HepG2 (cell line): ENCODE measurements around the gene AFF2. TPM values are rescaled to one million over a fixed set of nuclear protein-coding genes. Genes with fewer than 3 reads are reported as not detected.

ENCODE experiments used
- ATAC-seq: fragments of 200-7000 bp; cut with Tn5 transposase; 3 replicates; pipeline ENCODE4 v1.9.1; 2020; ENCODE audit warnings: mild to moderate bottlenecking, moderate library complexity
- BruUV-seq: library from RNA; stranded (reverse); fragments of 400-500 nt; replicated peaks from 2 replicates; lab custom pipeline; 2021; lab: Mats Ljungman, UMichigan
- CTCF ChIA-PET: fragments of 300-600 bp; formaldehyde crosslinking; extraction: SDS; loops from one replicate; lab custom pipeline; 2021; ENCODE audit warnings: low total read pairs, inconsistent platforms, low intra/inter-chr PET ratio; lab: Yijun Ruan, JAX
- POLR2A ChIA-PET: fragments of 350-600 bp; sonication (Branson Sonifier 250); formaldehyde crosslinking; loops from one replicate; lab custom pipeline; 2020; ENCODE audit warnings: antibody characterized with exemption, inconsistent platforms; lab: Yijun Ruan, JAX
- DNase-seq: peaks from one replicate; pipeline ENCODE4 v3.0.0-alpha.2; 2015; ENCODE audit warnings: low spot score
- FAIRE-seq: peaks from 3 replicates; lab custom pipeline; 2011; peaks lifted over from hg19 to GRCh38; lab: Jason Lieb, UNC
- H2AFZ ChIP-seq: one replicate; pipeline ENCODE4 v1.6.1; 2011; ENCODE audit warnings: low read length, inconsistent platforms
- H3K27ac ChIP-seq: fragments of 300-600 bp; 3 replicates; pipeline ENCODE4 v1.8.0; 2011; ENCODE audit warnings: mixed run types, mild to moderate bottlenecking, mixed read lengths, low read length, inconsistent platforms; ENCODE audit not compliant: insufficient read depth; ENCODE audit errors: extremely low read length
- H3K27me3 ChIP-seq, 2 experiments: fragments of 200-600 bp in 1 of 2; 2 replicates in 1 of 2; 3 replicates in 1 of 2; pipeline versions ENCODE4 v1.6.0 to v1.8.0; 2011; ENCODE audit warnings: low read length in 2 of 2, mild to moderate bottlenecking in 2 of 2, moderate library complexity in 2 of 2, inconsistent platforms in 1 of 2; ENCODE audit not compliant: insufficient read depth in 2 of 2, control insufficient read depth in 1 of 2
- H3K36me3 ChIP-seq, 2 experiments: fragments of 200-600 bp in 1 of 2; replicated peaks in 1 of 2; 2 replicates in 1 of 2; 3 replicates in 1 of 2; pipeline versions ENCODE4 v1.5.1 to v1.8.0; 2011; ENCODE audit warnings: low read length in 2 of 2, inconsistent platforms in 1 of 2; ENCODE audit not compliant: insufficient read depth in 2 of 2, control insufficient read depth in 1 of 2
- H3K4me1 ChIP-seq: 2 replicates; pipeline ENCODE4 v1.5.1; 2012; ENCODE audit warnings: low read length, inconsistent platforms; ENCODE audit not compliant: insufficient read depth
- H3K4me2 ChIP-seq: 2 replicates; pipeline ENCODE4 v1.6.0; 2011; ENCODE audit warnings: low read depth, low read length, inconsistent platforms
- H3K4me3 ChIP-seq, 3 experiments: fragments of 200-600 bp in 1 of 3; sonication (generic), shearing (Covaris generic) in 1 of 3; replicated peaks in 1 of 3; 2 replicates each; pipeline ENCODE4 v1.5.1; 2011 to 2016; ENCODE audit warnings: low read length in 3 of 3, inconsistent platforms in 2 of 3, low read depth in 2 of 3, mild to moderate bottlenecking in 2 of 3, control low read depth in 1 of 3, mixed read lengths in 1 of 3; ENCODE audit not compliant: insufficient read depth in 1 of 3
- H3K79me2 ChIP-seq: one replicate; pipeline ENCODE4 v1.6.1; 2011; ENCODE audit warnings: low read length, inconsistent platforms; ENCODE audit not compliant: insufficient read depth
- H3K9ac ChIP-seq: 2 replicates; pipeline ENCODE4 v1.6.0; 2011; ENCODE audit warnings: mild to moderate bottlenecking, low read depth, low read length, inconsistent platforms; ENCODE audit not compliant: insufficient read depth
- H3K9me3 ChIP-seq: 2 replicates; pipeline ENCODE4 v1.5.1; 2012; ENCODE audit warnings: mild to moderate bottlenecking, low read length
- H4K20me1 ChIP-seq: 2 replicates; pipeline ENCODE4 v1.6.0; 2011; ENCODE audit warnings: inconsistent platforms, mild to moderate bottlenecking, low read length, moderate library complexity; ENCODE audit not compliant: insufficient read depth
- FUBP1 ChIP-seq: sonication (generic); formaldehyde crosslinking; IDR thresholded peaks from 2 replicates; pipeline ENCODE4 v1.5.1; 2020; ENCODE audit warnings: missing genetic modification reagents, mild to moderate bottlenecking, borderline replicate concordance
- IKZF5 ChIP-seq: IDR thresholded peaks from 2 replicates; pipeline ENCODE4 v1.6.1; 2018; ENCODE audit warnings: missing genetic modification reagents, mild to moderate bottlenecking, missing compliant biosample characterization
- KMT2B ChIP-seq: IDR thresholded peaks from 2 replicates; pipeline ENCODE4 v1.6.1; 2016; ENCODE audit warnings: missing genetic modification reagents, missing compliant biosample characterization
- NFE2L2 ChIP-seq: fragments of 150-350 bp; IDR thresholded peaks from 2 replicates; pipeline ENCODE4 v1.6.1; 2014; ENCODE audit warnings: low read length
- NPAS2 ChIP-seq: sonication (generic); formaldehyde crosslinking; IDR thresholded peaks from 2 replicates; pipeline ENCODE4 v1.8.0; 2022; ENCODE audit warnings: mild to moderate bottlenecking, missing genetic modification reagents, borderline replicate concordance
- SALL2 ChIP-seq: sonication (generic); formaldehyde crosslinking; IDR thresholded peaks from 2 replicates; pipeline ENCODE4 v1.8.1; 2023; ENCODE audit warnings: mild to moderate bottlenecking, missing genetic modification reagents, inconsistent platforms
- SNAI1 ChIP-seq: sonication (generic); formaldehyde crosslinking; IDR thresholded peaks from 2 replicates; pipeline ENCODE4 v1.5.0; 2020; ENCODE audit warnings: mild to moderate bottlenecking, missing genetic modification reagents, borderline replicate concordance
- TP53 ChIP-seq: sonication (generic); formaldehyde crosslinking; conservative IDR thresholded peaks from 2 replicates; pipeline ENCODE4 v1.4.0; 2020; ENCODE audit warnings: missing genetic modification reagents
- ZNF253 ChIP-seq: sonication (generic); formaldehyde crosslinking; IDR thresholded peaks from 2 replicates; pipeline ENCODE4 v1.8.0; 2022; ENCODE audit warnings: mild to moderate bottlenecking, missing genetic modification reagents, borderline replicate concordance
- ZNF296 ChIP-seq: sonication (generic); formaldehyde crosslinking; conservative IDR thresholded peaks from 2 replicates; pipeline ENCODE4 v1.5.0; 2020; ENCODE audit warnings: mild to moderate bottlenecking, missing genetic modification reagents
- ZNF503 ChIP-seq: sonication (generic); formaldehyde crosslinking; IDR thresholded peaks from 2 replicates; pipeline ENCODE4 v1.4.0; 2020; ENCODE audit warnings: missing genetic modification reagents
- ZNF740 ChIP-seq: sonication (generic); formaldehyde crosslinking; IDR thresholded peaks from 2 replicates; pipeline ENCODE4 v1.4.0; 2020; ENCODE audit warnings: missing genetic modification reagents
- WGBS: methylation state at CpG from one replicate; pipeline ENCODE4 v1.1.6; 2017; ENCODE audit warnings: low lambda C conversion rate; 5-methylcytosine and 5-hydroxymethylcytosine counted together
- in situ Hi-C: cut with HindIII; loops from 2 replicates; pipeline ENCODE4 v1.10.0; 2017; ENCODE audit warnings: low pct_unique_long_range_greater_than_20kb; ENCODE audit not compliant: extremely low pct_ligation_motif_present
- intact Hi-C: fragments of 100-400 bp; cut with micrococcal nuclease; formaldehyde crosslinking; loops from one replicate; pipeline ENCODE4 v1.10.0; 2022; ENCODE audit not compliant: unreplicated experiment
- polyA plus RNA-seq, 8 experiments: library from polyadenylated mRNA; depleted of rRNA in 3 of 8; stranded (reverse) in 7 of 8; unstranded in 1 of 8; fragments of >200 nt; fragmentation: Illumina TruSeq in 4 of 8; extraction: Trizol in 4 of 8; gene quantifications; 2 replicates each; pipeline versions ENCODE4 v1.2.1 to v1.2.3, GENCODE V29; 2011 to 2016; ENCODE audit warnings: low read depth in 4 of 8, missing spikeins in 1 of 8, mixed read lengths in 1 of 8; ENCODE audit not compliant: insufficient read depth in 1 of 8
- total RNA-seq, 5 experiments: library from RNA; depleted of rRNA; stranded (reverse); fragments of >200 nt; fragmentation: Illumina TruSeq; extraction: Trizol; gene quantifications; 2 replicates each; pipeline ENCODE4 v1.2.3, GENCODE V29; 2016; ENCODE audit warnings: low read depth in 1 of 5

The AFF2 gene
- total and polyA plus RNA-seq, 2 of the 13 experiments (the other 11 are each of a cell fraction or from before 2014, with no cell fraction given) = not detected

- FAIRE-seq (no peak), ATAC-seq (no peak), DNase-seq (no peak)
- intact Hi-C loops (no loop called here), in situ Hi-C loops (no loop called here)
- no peaks in the 10 kb centered on the region for H3K27me3 ChIP-seq
- H3K4me1 ChIP-seq = no peaks in the 10 kb centered on the region
- H3K79me2 ChIP-seq = no peaks in the 10 kb centered on the region
- WGBS = 35% methylated on average over 4 of the region's 5 CpGs
- TF ChIP-seq ZNF296 (no peak), KMT2B (CRISPR knock-in tag) (no peak), SNAI1 (CRISPR knock-in tag) (no peak), TP53 (CRISPR knock-in tag) (no peak), ZNF253 (no peak), FUBP1 (no peak), SALL2 (CRISPR knock-in tag) (no peak), NFE2L2 (no peak), IKZF5 (no peak), ZNF740 (CRISPR knock-in tag) (no peak), NPAS2 (CRISPR knock-in tag) (no peak), ZNF503 (CRISPR knock-in tag) (no peak)
- no peak overlapping the region for H2AFZ ChIP-seq
- no peak overlapping the region for H3K4me2 ChIP-seq
- ChIA-PET POLR2A (no interaction called here), CTCF (no interaction called here)
- no peak overlapping the region for H3K4me3 ChIP-seq
- no peak overlapping the region for H3K27ac ChIP-seq
- H4K20me1 ChIP-seq = no peaks in the 10 kb centered on the region
- no peaks in the 10 kb centered on the region for H3K36me3 ChIP-seq
- H3K9ac ChIP-seq = no peak overlapping the region
- H3K9me3 ChIP-seq = no peaks in the 10 kb centered on the region
- BruUV-seq = no TSS peak
Measured at GRCh38 chrX:148522006-148522405, 21.6 kb downstream of the AFF2 start.
